HepG2 (cell line): Measurements from ENCODE around the gene ALDH2. TPM values are rescaled to one million over a fixed set of nuclear protein-coding genes. Genes with fewer than 3 reads are reported as not detected.
A peak's percentile ranks its signal among the peaks of the same experiment; 100 is the strongest.

Source experiments
- CENPBD1 ChIP-seq: sonication (generic); formaldehyde crosslinking; IDR thresholded peaks from 2 replicates; pipeline ENCODE4 v1.8.0; 2022; ENCODE audit warnings: missing genetic modification reagents, low read depth, mild to moderate bottlenecking, borderline replicate concordance
- DDIT3 ChIP-seq: sonication (generic); formaldehyde crosslinking; IDR thresholded peaks from 2 replicates; pipeline ENCODE4 v1.4.0; 2020; ENCODE audit warnings: mild to moderate bottlenecking, missing genetic modification reagents
- ETV6 ChIP-seq: sonication (generic); formaldehyde crosslinking; conservative IDR thresholded peaks from 2 replicates; pipeline ENCODE4 v1.4.0; 2020; ENCODE audit warnings: missing genetic modification reagents
- HNRNPLL ChIP-seq: fragments of 200-400 bp; formaldehyde crosslinking; IDR thresholded peaks from 2 replicates; pipeline ENCODE4 v1.6.1; 2017; ENCODE audit warnings: mild to moderate bottlenecking, low read depth, low read length; ENCODE audit not compliant: poor library complexity, severe bottlenecking
- NFYC ChIP-seq: IDR thresholded peaks from 2 replicates; pipeline ENCODE4 v1.6.1; 2016; ENCODE audit warnings: missing genetic modification reagents, missing compliant biosample characterization
- RAD21 ChIP-seq: fragments of 450-650 bp; formaldehyde crosslinking; IDR thresholded peaks from 2 replicates; pipeline ENCODE4 v1.5.0; 2020; ENCODE audit warnings: mild to moderate bottlenecking
- RBM39 ChIP-seq: fragments of 200-400 bp; formaldehyde crosslinking; IDR thresholded peaks from one replicate; pipeline ENCODE4 v1.6.1; 2018; ENCODE audit warnings: antibody characterized with exemption, mild to moderate bottlenecking, low read depth, low read length; ENCODE audit not compliant: poor library complexity, severe bottlenecking
- SAP130 ChIP-seq: IDR thresholded peaks from 2 replicates; pipeline ENCODE4 v1.6.1; 2016; ENCODE audit warnings: low read depth
- SMAD1 ChIP-seq: sonication (generic); formaldehyde crosslinking; IDR thresholded peaks from 2 replicates; pipeline ENCODE4 v1.4.0; 2020; ENCODE audit warnings: missing genetic modification reagents, low read depth, mild to moderate bottlenecking, borderline replicate concordance
- ZHX1 ChIP-seq: sonication (generic); formaldehyde crosslinking; IDR thresholded peaks from 2 replicates; pipeline ENCODE4 v1.8.1; 2022; ENCODE audit warnings: low read depth, mild to moderate bottlenecking, missing genetic modification reagents
- ZKSCAN8 ChIP-seq: IDR thresholded peaks from 2 replicates; pipeline ENCODE4 v1.6.1; 2016; ENCODE audit warnings: borderline replicate concordance, missing genetic modification reagents, missing compliant biosample characterization
- ZNF496 ChIP-seq: sonication (generic); formaldehyde crosslinking; IDR thresholded peaks from 2 replicates; pipeline ENCODE4 v1.8.1; 2023; ENCODE audit warnings: mild to moderate bottlenecking, moderate library complexity, missing genetic modification reagents; ENCODE audit not compliant: insufficient replicate concordance
- ZNF646 ChIP-seq: sonication (generic); formaldehyde crosslinking; IDR thresholded peaks from 2 replicates; pipeline ENCODE4 v1.9.0; 2021; ENCODE audit warnings: mild to moderate bottlenecking, missing genetic modification reagents
- polyA plus RNA-seq, 8 experiments: library from polyadenylated mRNA; depleted of rRNA in 3 of 8; stranded (reverse) in 7 of 8; unstranded in 1 of 8; fragments of >200 nt; fragmentation: Illumina TruSeq in 4 of 8; extraction: Trizol in 4 of 8; gene quantifications; 2 replicates each; pipeline versions ENCODE4 v1.2.1 to v1.2.3, GENCODE V29; 2011 to 2016; ENCODE audit warnings: low read depth in 4 of 8, missing spikeins in 1 of 8, mixed read lengths in 1 of 8; ENCODE audit not compliant: insufficient read depth in 1 of 8
- total RNA-seq, 5 experiments: library from RNA; depleted of rRNA; stranded (reverse); fragments of >200 nt; fragmentation: Illumina TruSeq; extraction: Trizol; gene quantifications; 2 replicates each; pipeline ENCODE4 v1.2.3, GENCODE V29; 2016; ENCODE audit warnings: low read depth in 1 of 5
- TF ChIP-seq, protein P1 (sequence below): sonication (generic); formaldehyde crosslinking; IDR thresholded peaks from 2 replicates; pipeline ENCODE4; 2020; ENCODE audit warnings: missing genetic modification reagents, mild to moderate bottlenecking, borderline replicate concordance

Gene ALDH2
- total and polyA plus RNA-seq, 2 of the 13 experiments (the other 11 are each of a cell fraction or from before 2014, with no cell fraction given), result 78.8 to 103 TPM

- no peak for TF ChIP-seq ZHX1
- TF ChIP-seq SMAD1 (CRISPR knock-in tag), result no peak; the same call in 1 of the 2 replicates
- TF ChIP-seq RAD21 (CRISPR knock-in tag), result no peak
- TF ChIP-seq ZKSCAN8 (CRISPR knock-in tag), result no peak
- peak; percentile 5 for TF ChIP-seq HNRNPLL
- TF ChIP-seq NFYC (CRISPR knock-in tag), result no peak
- TF ChIP-seq ZNF496 (CRISPR knock-in tag), result no peak
- TF ChIP-seq DDIT3 (CRISPR knock-in tag), result no peak
- no peak for TF ChIP-seq ZNF646 (CRISPR knock-in tag)
- TF ChIP-seq SAP130, result peak; percentile 34
- peak; percentile 71 for TF ChIP-seq RBM39
- TF ChIP-seq CENPBD1, result no peak
- 0 out of 2 replicates have a peak, but pooled peaks have one; percentile 33 for TF ChIP-seq ETV6 (CRISPR knock-in tag)
- TF ChIP-seq, protein P1, sequence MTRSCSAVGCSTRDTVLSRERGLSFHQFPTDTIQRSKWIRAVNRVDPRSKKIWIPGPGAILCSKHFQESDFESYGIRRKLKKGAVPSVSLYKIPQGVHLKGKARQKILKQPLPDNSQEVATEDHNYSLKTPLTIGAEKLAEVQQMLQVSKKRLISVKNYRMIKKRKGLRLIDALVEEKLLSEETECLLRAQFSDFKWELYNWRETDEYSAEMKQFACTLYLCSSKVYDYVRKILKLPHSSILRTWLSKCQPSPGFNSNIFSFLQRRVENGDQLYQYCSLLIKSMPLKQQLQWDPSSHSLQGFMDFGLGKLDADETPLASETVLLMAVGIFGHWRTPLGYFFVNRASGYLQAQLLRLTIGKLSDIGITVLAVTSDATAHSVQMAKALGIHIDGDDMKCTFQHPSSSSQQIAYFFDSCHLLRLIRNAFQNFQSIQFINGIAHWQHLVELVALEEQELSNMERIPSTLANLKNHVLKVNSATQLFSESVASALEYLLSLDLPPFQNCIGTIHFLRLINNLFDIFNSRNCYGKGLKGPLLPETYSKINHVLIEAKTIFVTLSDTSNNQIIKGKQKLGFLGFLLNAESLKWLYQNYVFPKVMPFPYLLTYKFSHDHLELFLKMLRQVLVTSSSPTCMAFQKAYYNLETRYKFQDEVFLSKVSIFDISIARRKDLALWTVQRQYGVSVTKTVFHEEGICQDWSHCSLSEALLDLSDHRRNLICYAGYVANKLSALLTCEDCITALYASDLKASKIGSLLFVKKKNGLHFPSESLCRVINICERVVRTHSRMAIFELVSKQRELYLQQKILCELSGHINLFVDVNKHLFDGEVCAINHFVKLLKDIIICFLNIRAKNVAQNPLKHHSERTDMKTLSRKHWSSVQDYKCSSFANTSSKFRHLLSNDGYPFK, result 0 out of 2 replicates have a peak, but pooled peaks have one; percentile 11
Observed at GRCh38 chr12:111842556-111843396, 76.0 kb downstream of the ALDH2 start (continued).
